Measurements from ENCODE around the gene SBF2.
"Not testable (repeated sequence)": the region's sequence is repeated elsewhere in the genome, so short reads cannot be mapped to it uniquely, and the experiment has no call there.

The SBF2 gene

GRCh38 chr11:10004526-10005113 lies 289.4 kb downstream of the SBF2 start:
- no peak for DNase-seq (ENCODE audit: low read depth)
- H3K4me3 ChIP-seq (ENCODE audit: low read length) = no peak overlapping the region
- TF ChIP-seq CTCF (conservative IDR thresholded peaks at IDR 0.05; ENCODE audit: low read depth, low read length) = no peak

GRCh38 chr11:10002221-10002620 lies 291.8 kb downstream of the SBF2 start:
- TF ChIP-seq CTCF (conservative IDR thresholded peaks at IDR 0.05; ENCODE audit: low read depth, low read length) = no peak
- no peak for DNase-seq (ENCODE audit: low read depth)

GRCh38 chr11:9992306-9992705 lies 301.7 kb downstream of the SBF2 start:
- no peak for DNase-seq (ENCODE audit: low read depth)
- no peak overlapping the region for H3K4me3 ChIP-seq (ENCODE audit: low read length)
- no peak for TF ChIP-seq CTCF (conservative IDR thresholded peaks at IDR 0.05; ENCODE audit: low read depth, low read length)

More at GRCh38 chr11:10002221-10002620, 291.8 kb downstream of the SBF2 start:
- no peak overlapping the region for H3K4me3 ChIP-seq (ENCODE audit: low read length)

GRCh38 chr11:9990221-9990973 lies 303.6 kb downstream of the SBF2 start:
- no peak overlapping the region for H3K4me3 ChIP-seq (ENCODE audit: low read length)
- TF ChIP-seq CTCF (conservative IDR thresholded peaks at IDR 0.05; ENCODE audit: low read depth, low read length) = no peak
- no peak for DNase-seq (ENCODE audit: low read depth)

- H3K4me3 ChIP-seq (ENCODE audit: low read length); DNase-seq (ENCODE audit: low read depth): not testable (repeated sequence)
Measured at GRCh38 chr11:9987303-9987702, 306.7 kb downstream of the SBF2 start.

- TF ChIP-seq CTCF (conservative IDR thresholded peaks at IDR 0.05; ENCODE audit: low read depth, low read length) = no peak
- H3K4me3 ChIP-seq (ENCODE audit: low read length) = no peak overlapping the region
- DNase-seq (ENCODE audit: low read depth) = no peak
Measured at GRCh38 chr11:9982796-9983579, 311.0 kb downstream of the SBF2 start.

- no peak overlapping the region for H3K4me3 ChIP-seq (ENCODE audit: low read length)
- no peak for TF ChIP-seq CTCF (conservative IDR thresholded peaks at IDR 0.05; ENCODE audit: low read depth, low read length)
- DNase-seq (ENCODE audit: low read depth) = no peak
Measured at GRCh38 chr11:9982127-9982795, 311.8 kb downstream of the SBF2 start.
